ENCODE results near the gene ADCY2.

The ADCY2 gene

GRCh38 chr5:7395947-7396712, at the start of gene ADCY2:
Gene ADCY2, plus strand, starts transcription at chr5:7396138. Its CDS starts 159 bp downstream, at chr5:7396297.
- peak within 1 kb of the TSS; percentile 73; the same call in 1 of the 2 replicates for H3K9ac ChIP-seq (ENCODE audit: low read depth, low read length)
- no peaks in the 10 kb centered on the region for H3K9me3 ChIP-seq (ENCODE audit: insufficient read depth, low read depth, low read length)
- no peaks in the 10 kb centered on the region for H3K36me3 ChIP-seq (ENCODE audit: insufficient read depth, low read depth, low read length)
- H3K4me3 ChIP-seq (ENCODE audit: low read length) = peak within 1 kb of the TSS; percentile 87
- peaks cover 25% of the 10 kb centered on the region for H3K27me3 ChIP-seq (ENCODE audit: insufficient read depth, low read length)
- H3K4me1 ChIP-seq (ENCODE audit: insufficient read depth, low read length) = peaks cover 31% of the 10 kb centered on the region
- H3K27ac ChIP-seq (ENCODE audit: low read length) = no peak within 1 kb of the TSS

GRCh38 chr5:7347377-7347776, 48.6 kb upstream of the ADCY2 start:
- Histone ChIP-seq H3K9ac (ENCODE audit: low read depth, low read length) (no peak overlapping the region), H3K36me3 (ENCODE audit: insufficient read depth, low read depth, low read length) (no peaks in the 10 kb centered on the region), H3K9me3 (ENCODE audit: insufficient read depth, low read depth, low read length) (peaks cover 4% of the 10 kb centered on the region), H3K27ac (ENCODE audit: low read length) (peak overlapping the region; percentile 23), H3K27me3 (ENCODE audit: insufficient read depth, low read length) (no peaks in the 10 kb centered on the region), H3K4me1 (ENCODE audit: insufficient read depth, low read length) (peaks cover 25% of the 10 kb centered on the region), H3K4me3 (ENCODE audit: low read length) (0 out of 2 replicates have a peak overlapping the region, but pooled peaks have one; percentile 5)

DNA sequence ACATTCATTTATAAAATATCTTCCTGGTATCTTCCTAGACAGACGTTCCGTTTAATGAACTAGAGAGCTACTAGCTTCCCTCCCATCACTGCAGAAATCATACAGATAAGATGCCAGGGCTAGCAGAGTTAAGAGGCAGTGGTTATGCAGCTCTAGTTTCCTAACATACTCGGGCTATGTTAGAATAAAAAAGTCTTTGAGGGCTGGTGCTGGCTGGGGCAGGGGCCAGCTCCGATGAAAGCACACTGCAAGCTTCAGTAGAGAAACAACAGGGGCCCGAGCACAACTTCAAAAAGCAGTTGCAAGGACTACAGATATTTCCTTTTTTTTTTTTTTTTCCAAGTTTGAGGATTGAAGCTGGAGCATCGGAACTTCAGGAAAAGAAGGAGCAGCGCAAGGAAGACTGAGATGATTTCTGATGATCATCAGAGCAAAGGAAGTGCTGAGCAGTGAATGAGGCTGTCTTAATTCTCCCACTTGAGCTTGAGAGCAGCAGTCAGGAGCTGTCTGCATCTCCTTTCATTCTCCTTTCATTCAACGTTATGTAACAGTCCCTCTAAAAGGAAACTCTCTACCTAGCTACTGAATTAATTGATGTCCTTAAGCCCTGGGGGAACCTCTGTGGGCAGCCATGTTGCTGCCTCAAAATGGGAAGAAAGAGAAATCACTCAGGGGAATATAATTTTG, 47.6 kb upstream of the ADCY2 start:
- no peak overlapping the region for H3K4me3 ChIP-seq (ENCODE audit: low read length)
- peak overlapping the region; percentile 23 for H3K27ac ChIP-seq (ENCODE audit: low read length)
- no peaks in the 10 kb centered on the region for H3K36me3 ChIP-seq (ENCODE audit: insufficient read depth, low read depth, low read length)
- H3K4me1 ChIP-seq (ENCODE audit: insufficient read depth, low read length) = peaks cover 25% of the 10 kb centered on the region
- no peaks in the 10 kb centered on the region for H3K27me3 ChIP-seq (ENCODE audit: insufficient read depth, low read length)
- H3K9ac ChIP-seq (ENCODE audit: low read depth, low read length) = peak overlapping the region; percentile 9; the same call in 1 of the 2 replicates
- peaks cover 2% of the 10 kb centered on the region for H3K9me3 ChIP-seq (ENCODE audit: insufficient read depth, low read depth, low read length)

DNA sequence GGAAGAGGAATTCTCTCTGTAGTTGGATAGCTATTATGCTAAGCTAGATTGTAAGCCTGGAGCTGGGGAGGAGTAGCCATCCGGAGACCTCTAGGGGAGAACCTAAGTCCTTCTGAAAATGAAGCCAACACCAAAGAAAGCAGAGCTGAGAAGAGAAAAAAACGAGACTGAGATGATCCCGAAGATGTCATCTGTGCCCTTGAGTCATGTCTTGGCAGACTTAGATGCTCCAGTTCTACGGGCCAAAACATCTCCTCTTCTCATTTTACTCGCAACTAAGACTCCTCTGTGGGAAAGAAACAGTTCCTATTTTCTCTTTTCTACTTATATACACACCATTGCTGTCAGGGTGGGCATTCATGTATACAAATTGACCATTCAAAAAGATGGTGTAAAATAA, 34.3 kb upstream of the ADCY2 start:
- H3K4me3 ChIP-seq (ENCODE audit: low read length) = no peak overlapping the region
- H3K9me3 ChIP-seq (ENCODE audit: insufficient read depth, low read depth, low read length) = peaks cover 4% of the 10 kb centered on the region; the same call in 1 of the 2 replicates
- no peak overlapping the region for H3K27ac ChIP-seq (ENCODE audit: low read length)
- no peaks in the 10 kb centered on the region for H3K27me3 ChIP-seq (ENCODE audit: insufficient read depth, low read length)
- no peak overlapping the region for H3K9ac ChIP-seq (ENCODE audit: low read depth, low read length)
- no peaks in the 10 kb centered on the region for H3K36me3 ChIP-seq (ENCODE audit: insufficient read depth, low read depth, low read length)
- peaks cover 34% of the 10 kb centered on the region for H3K4me1 ChIP-seq (ENCODE audit: insufficient read depth, low read length)

GRCh38 chr5:7363067-7363677, 32.8 kb upstream of the ADCY2 start:
- H3K27ac ChIP-seq (ENCODE audit: low read length) = no peak overlapping the region
- peaks cover 34% of the 10 kb centered on the region for H3K4me1 ChIP-seq (ENCODE audit: insufficient read depth, low read length)
- H3K9me3 ChIP-seq (ENCODE audit: insufficient read depth, low read depth, low read length) = no peaks in the 10 kb centered on the region; the same call in 1 of the 2 replicates
- H3K4me3 ChIP-seq (ENCODE audit: low read length) = no peak overlapping the region
- no peak overlapping the region for H3K9ac ChIP-seq (ENCODE audit: low read depth, low read length)
- H3K27me3 ChIP-seq (ENCODE audit: insufficient read depth, low read length) = no peaks in the 10 kb centered on the region
- H3K36me3 ChIP-seq (ENCODE audit: insufficient read depth, low read depth, low read length) = no peaks in the 10 kb centered on the region

DNA sequence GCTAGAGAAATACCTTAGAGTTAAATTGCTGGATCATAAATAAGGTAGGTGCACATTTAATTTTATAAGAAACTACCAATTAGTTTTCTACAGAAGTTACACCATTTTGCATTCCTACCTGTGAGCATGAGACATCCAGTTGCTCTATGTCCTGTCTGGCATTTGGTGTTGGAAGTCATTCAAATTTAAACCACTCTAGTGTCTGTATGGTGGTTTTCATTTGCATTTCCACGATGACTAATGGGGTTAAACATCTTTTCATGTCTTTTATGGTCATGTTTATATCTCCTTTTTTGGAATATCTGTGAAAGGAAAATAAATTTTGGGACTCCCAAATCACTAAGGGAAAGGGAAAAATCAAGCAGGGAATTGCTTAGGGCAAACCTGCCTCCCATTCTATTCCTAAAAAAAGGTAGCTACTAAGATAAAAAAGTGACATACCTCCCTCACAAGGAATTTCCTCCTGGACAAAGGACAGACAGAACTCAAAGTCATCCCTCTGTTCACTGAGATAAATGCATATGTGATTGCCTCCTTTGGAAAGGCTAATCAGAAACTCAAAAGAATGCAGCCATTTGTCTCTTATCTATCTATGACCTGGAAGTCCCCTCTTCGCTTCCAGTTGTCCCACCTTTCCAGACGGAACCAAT, 31.6 kb upstream of the ADCY2 start:
- Histone ChIP-seq H3K27me3 (ENCODE audit: insufficient read depth, low read length) (no peaks in the 10 kb centered on the region), H3K4me1 (ENCODE audit: insufficient read depth, low read length) (peaks cover 34% of the 10 kb centered on the region), H3K27ac (ENCODE audit: low read length) (peak overlapping the region; percentile 59), H3K9ac (ENCODE audit: low read depth, low read length) (no peak overlapping the region), H3K9me3 (ENCODE audit: insufficient read depth, low read depth, low read length) (no peaks in the 10 kb centered on the region; the same call in 1 of the 2 replicates), H3K4me3 (ENCODE audit: low read length) (no peak overlapping the region), H3K36me3 (ENCODE audit: insufficient read depth, low read depth, low read length) (no peaks in the 10 kb centered on the region)

- H3K4me1 ChIP-seq (ENCODE audit: insufficient read depth, low read length) = peaks cover 25% of the 10 kb centered on the region
- H3K4me3 ChIP-seq (ENCODE audit: low read length) = no peak overlapping the region
- no peak overlapping the region for H3K27ac ChIP-seq (ENCODE audit: low read length)
- no peak overlapping the region for H3K9ac ChIP-seq (ENCODE audit: low read depth, low read length)
- H3K36me3 ChIP-seq (ENCODE audit: insufficient read depth, low read depth, low read length) = no peaks in the 10 kb centered on the region
- no peaks in the 10 kb centered on the region for H3K9me3 ChIP-seq (ENCODE audit: insufficient read depth, low read depth, low read length)
- no peaks in the 10 kb centered on the region for H3K27me3 ChIP-seq (ENCODE audit: insufficient read depth, low read length)
Observed at GRCh38 chr5:7367780-7368179, 28.2 kb upstream of the ADCY2 start.

DNA sequence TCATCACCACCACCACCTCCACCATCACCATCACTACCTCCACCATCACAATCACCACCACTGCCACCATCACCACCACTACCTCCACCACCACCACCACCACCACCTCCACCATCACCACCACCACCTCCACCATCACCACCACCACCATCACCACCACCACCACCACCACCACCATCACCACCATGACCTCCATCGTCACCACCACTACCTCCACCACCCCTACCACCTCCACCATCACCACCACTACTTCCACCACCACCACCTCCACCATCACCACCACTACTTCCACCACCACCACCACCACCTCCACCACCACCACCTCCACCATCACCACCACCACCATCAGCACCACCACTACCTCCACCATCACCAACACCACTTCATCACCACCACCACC, 23.5 kb upstream of the ADCY2 start:
- no peak overlapping the region for H3K27ac ChIP-seq (ENCODE audit: low read length)
- H3K27me3 ChIP-seq (ENCODE audit: insufficient read depth, low read length) = no peaks in the 10 kb centered on the region
- no peaks in the 10 kb centered on the region for H3K4me1 ChIP-seq (ENCODE audit: insufficient read depth, low read length)
- H3K9me3 ChIP-seq (ENCODE audit: insufficient read depth, low read depth, low read length) = no peaks in the 10 kb centered on the region
- no peak overlapping the region for H3K4me3 ChIP-seq (ENCODE audit: low read length)
- no peak overlapping the region for H3K9ac ChIP-seq (ENCODE audit: low read depth, low read length)
- no peaks in the 10 kb centered on the region for H3K36me3 ChIP-seq (ENCODE audit: insufficient read depth, low read depth, low read length)

DNA sequence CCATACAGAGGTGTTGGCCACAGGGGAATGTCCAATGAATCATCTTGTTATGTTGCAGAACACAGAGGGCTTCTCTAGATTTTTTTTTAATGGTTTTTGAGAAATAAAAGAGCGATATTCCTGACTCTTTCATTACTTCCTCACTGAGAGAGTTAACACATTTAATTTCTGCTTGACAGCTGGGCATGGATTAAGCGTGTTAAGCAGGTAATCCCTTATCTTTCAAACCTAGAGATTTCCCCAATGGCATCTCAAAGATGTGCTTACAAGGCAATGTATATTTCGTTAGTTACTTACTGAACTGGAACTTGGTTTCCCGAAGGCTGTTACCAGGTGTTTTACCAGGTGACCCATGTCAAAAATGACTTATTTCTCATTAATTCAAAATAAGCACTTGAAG, 21.8 kb upstream of the ADCY2 start:
- Histone ChIP-seq H3K27me3 (ENCODE audit: insufficient read depth, low read length) (no peaks in the 10 kb centered on the region), H3K9ac (ENCODE audit: low read depth, low read length) (no peak overlapping the region), H3K27ac (ENCODE audit: low read length) (no peak overlapping the region), H3K9me3 (ENCODE audit: insufficient read depth, low read depth, low read length) (no peaks in the 10 kb centered on the region), H3K4me1 (ENCODE audit: insufficient read depth, low read length) (no peaks in the 10 kb centered on the region), H3K36me3 (ENCODE audit: insufficient read depth, low read depth, low read length) (no peaks in the 10 kb centered on the region), H3K4me3 (ENCODE audit: low read length) (no peak overlapping the region)

DNA sequence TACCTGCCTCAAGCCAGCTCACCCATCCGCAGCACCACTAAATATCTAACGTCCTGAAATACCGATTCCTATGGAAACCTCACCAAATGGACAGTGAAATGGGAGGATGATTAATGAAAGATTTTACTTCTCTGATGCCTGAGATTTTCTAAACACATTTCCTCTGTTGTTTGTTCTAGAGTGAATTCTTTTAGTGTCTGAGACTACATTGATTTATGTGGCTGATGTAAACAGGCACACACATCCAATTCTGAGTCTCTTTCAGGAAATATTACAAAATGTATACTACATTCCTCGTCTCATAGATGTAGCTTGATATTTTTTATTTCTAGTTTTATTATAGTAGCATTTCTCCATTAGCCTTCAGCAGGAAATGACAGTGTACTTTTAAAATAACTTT, 20.5 kb upstream of the ADCY2 start:
- Histone ChIP-seq H3K27me3 (ENCODE audit: insufficient read depth, low read length) (no peaks in the 10 kb centered on the region), H3K9me3 (ENCODE audit: insufficient read depth, low read depth, low read length) (no peaks in the 10 kb centered on the region), H3K9ac (ENCODE audit: low read depth, low read length) (no peak overlapping the region), H3K4me3 (ENCODE audit: low read length) (no peak overlapping the region), H3K4me1 (ENCODE audit: insufficient read depth, low read length) (no peaks in the 10 kb centered on the region), H3K27ac (ENCODE audit: low read length) (no peak overlapping the region), H3K36me3 (ENCODE audit: insufficient read depth, low read depth, low read length) (no peaks in the 10 kb centered on the region)

GRCh38 chr5:7376871-7377270, 19.1 kb upstream of the ADCY2 start:
- no peaks in the 10 kb centered on the region for H3K36me3 ChIP-seq (ENCODE audit: insufficient read depth, low read depth, low read length)
- H3K9me3 ChIP-seq (ENCODE audit: insufficient read depth, low read depth, low read length) = no peaks in the 10 kb centered on the region
- no peaks in the 10 kb centered on the region for H3K4me1 ChIP-seq (ENCODE audit: insufficient read depth, low read length)
- H3K9ac ChIP-seq (ENCODE audit: low read depth, low read length) = no peak overlapping the region
- no peak overlapping the region for H3K27ac ChIP-seq (ENCODE audit: low read length)
- H3K27me3 ChIP-seq (ENCODE audit: insufficient read depth, low read length) = no peaks in the 10 kb centered on the region
- H3K4me3 ChIP-seq (ENCODE audit: low read length) = no peak overlapping the region
